ENCODE measurements around the gene KRT39. TPM values are rescaled to one million over a fixed set of nuclear protein-coding genes. Genes with fewer than 3 reads are reported as not detected.

Gene KRT39
- polyA plus RNA-seq, 1 donor (not counting 4 experiments of a cell fraction or from before 2014, with no cell fraction given), result not detected

GRCh38 chr17:40974366-40974765, 7.6 kb upstream of the KRT39 start:
- Histone ChIP-seq H3K4me2 (ENCODE audit: control insufficient read depth, extremely low read depth, insufficient read depth, low read depth, low read length) (no peak overlapping the region), H3K79me2 (ENCODE audit: control insufficient read depth, insufficient read depth, low read length) (no peaks in the 10 kb centered on the region), H3K9ac (ENCODE audit: control insufficient read depth, extremely low read depth, insufficient read depth, low read length) (no peak overlapping the region), H3K27ac (ENCODE audit: control insufficient read depth, insufficient read depth, low read length) (no peak overlapping the region), H2AFZ (ENCODE audit: control insufficient read depth, low read length) (no peak overlapping the region), H3K27me3 (ENCODE audit: control insufficient read depth, extremely low read depth, insufficient read depth, low read length) (no peaks in the 10 kb centered on the region), H3K9me3 (ENCODE audit: control insufficient read depth, low read depth, low read length) (no peaks in the 10 kb centered on the region), H3K36me3 (ENCODE audit: control insufficient read depth in 2 of 2, extremely low read depth in 1 of 2, insufficient read depth in 2 of 2, low read length in 2 of 2) (no peaks in the 10 kb centered on the region), H3K4me1 (ENCODE audit: control insufficient read depth, extremely low read depth, insufficient read depth, low read length) (peaks cover 4% of the 10 kb centered on the region), H3K4me3 (ENCODE audit: control insufficient read depth in 2 of 3, extremely low read depth in 1 of 3, insufficient read depth in 2 of 3, low read depth in 1 of 3, low read length in 3 of 3) (no peak overlapping the region), H4K20me1 (ENCODE audit: control insufficient read depth, extremely low read depth, insufficient read depth, low read length) (no peaks in the 10 kb centered on the region), H3K9me1 (ENCODE audit: control insufficient read depth, extremely low read depth, insufficient read depth, low read length) (no peaks in the 10 kb centered on the region)
- dilution Hi-C loops (cut with MboI; ENCODE audit: extremely low pct_ligation_motif_present, low sequenced_read_pairs), result no loop called here
- TF ChIP-seq EZH2 (IDR thresholded peaks at IDR 0.05; ENCODE audit: low read length) (no peak), CTCF (optimal IDR thresholded peaks at IDR 0.05 in 1 of 3, IDR thresholded peaks at IDR 0.05 in 1 of 3, conservative IDR thresholded peaks at IDR 0.05 in 1 of 3; ENCODE audit: extremely low read depth in 1 of 3, insufficient read depth in 2 of 3, low read length in 3 of 3) (no peak)
- no peak for FAIRE-seq
- no peak for DNase-seq (ENCODE audit: low read depth, low spot score)

- Histone ChIP-seq H4K20me1 (ENCODE audit: control insufficient read depth, extremely low read depth, insufficient read depth, low read length) (no peaks in the 10 kb centered on the region), H3K4me3 (ENCODE audit: control insufficient read depth in 2 of 3, extremely low read depth in 1 of 3, insufficient read depth in 2 of 3, low read depth in 1 of 3, low read length in 3 of 3) (no peak overlapping the region), H3K4me1 (ENCODE audit: control insufficient read depth, extremely low read depth, insufficient read depth, low read length) (no peaks in the 10 kb centered on the region), H2AFZ (ENCODE audit: control insufficient read depth, low read length) (no peak overlapping the region), H3K27ac (ENCODE audit: control insufficient read depth, insufficient read depth, low read length) (no peak overlapping the region), H3K27me3 (ENCODE audit: control insufficient read depth, extremely low read depth, insufficient read depth, low read length) (no peaks in the 10 kb centered on the region), H3K36me3 (ENCODE audit: control insufficient read depth in 2 of 2, extremely low read depth in 1 of 2, insufficient read depth in 2 of 2, low read length in 2 of 2) (no peaks in the 10 kb centered on the region), H3K4me2 (ENCODE audit: control insufficient read depth, extremely low read depth, insufficient read depth, low read depth, low read length) (no peak overlapping the region), H3K9me1 (ENCODE audit: control insufficient read depth, extremely low read depth, insufficient read depth, low read length) (no peaks in the 10 kb centered on the region), H3K9me3 (ENCODE audit: control insufficient read depth, low read depth, low read length) (no peaks in the 10 kb centered on the region), H3K79me2 (ENCODE audit: control insufficient read depth, insufficient read depth, low read length) (no peaks in the 10 kb centered on the region), H3K9ac (ENCODE audit: control insufficient read depth, extremely low read depth, insufficient read depth, low read length) (no peak overlapping the region)
- FAIRE-seq (no peak), DNase-seq (ENCODE audit: low read depth, low spot score) (no peak)
- dilution Hi-C loops (cut with MboI; ENCODE audit: extremely low pct_ligation_motif_present, low sequenced_read_pairs), result no loop called here
- TF ChIP-seq EZH2 (IDR thresholded peaks at IDR 0.05; ENCODE audit: low read length) (no peak), CTCF (optimal IDR thresholded peaks at IDR 0.05 in 1 of 3, IDR thresholded peaks at IDR 0.05 in 1 of 3, conservative IDR thresholded peaks at IDR 0.05 in 1 of 3; ENCODE audit: extremely low read depth in 1 of 3, insufficient read depth in 2 of 3, low read length in 3 of 3) (no peak)
Observed at GRCh38 chr17:40967582-40967981, 834 bp upstream of the KRT39 start.
